Hepatocyte (in vitro differentiated cells): ENCODE data around the gene TMEM63A.

Experiments used
- CTCF ChIP-seq: fragments of 200-600 bp; sonication (generic); IDR thresholded peaks from 2 replicates; pipeline ENCODE4 v1.5.1; 2016; ENCODE audit warnings: antibody characterized with exemption, mild to moderate bottlenecking; ENCODE audit not compliant: poor library complexity
- EZH2 ChIP-seq: fragments of 200-600 bp; sonication (generic); IDR thresholded peaks from 2 replicates; pipeline ENCODE4 v1.6.1; 2016; ENCODE audit warnings: antibody characterized with exemption, mild to moderate bottlenecking, borderline replicate concordance
- EZH2phosphoT487 ChIP-seq: fragments of 200-600 bp; sonication (generic); IDR thresholded peaks from one replicate; pipeline ENCODE4 v1.6.1; 2018; ENCODE audit warnings: antibody characterized with exemption, mild to moderate bottlenecking, low read depth, moderate library complexity; ENCODE audit not compliant: unreplicated experiment, severe bottlenecking

- TF ChIP-seq CTCF: peak; percentile 33
- no peak for TF ChIP-seq EZH2
- TF ChIP-seq EZH2phosphoT487: no peak
Measured at GRCh38 chr1:225877580-225877979, 4.6 kb downstream of the TMEM63A start.
